Neural cell (in vitro differentiated cells): ENCODE measurements around the gene ADRB1.

ENCODE experiments used
- CTCF ChIP-seq: fragments of 450-650 bp; IDR thresholded peaks from 2 replicates; pipeline ENCODE4 v1.5.1; 2014; ENCODE audit warnings: antibody characterized with exemption, mild to moderate bottlenecking, moderate library complexity; ENCODE audit not compliant: poor library complexity, severe bottlenecking
- EP300 ChIP-seq: fragments of 450-650 bp; conservative IDR thresholded peaks from 2 replicates; pipeline ENCODE4 v1.6.1; 2014; ENCODE audit warnings: antibody characterized with exemption, mild to moderate bottlenecking, moderate library complexity; ENCODE audit not compliant: poor library complexity, severe bottlenecking
- EZH2 ChIP-seq: fragments of 200-600, 300-800 bp; shearing (Covaris generic), sonication (generic); IDR thresholded peaks from 2 replicates; pipeline ENCODE4 v1.6.1; 2014; ENCODE audit warnings: antibody characterized with exemption, low read length, borderline replicate concordance, mild to moderate bottlenecking; ENCODE audit not compliant: insufficient read depth, poor library complexity, severe bottlenecking
- MXI1 ChIP-seq: fragments of 450-650 bp; conservative IDR thresholded peaks from 2 replicates; pipeline ENCODE4 v1.6.1; 2014; ENCODE audit warnings: antibody characterized with exemption, mild to moderate bottlenecking; ENCODE audit not compliant: poor library complexity, severe bottlenecking
- POLR2AphosphoS5 ChIP-seq: IDR thresholded peaks from 2 replicates; pipeline ENCODE4 v1.6.1; 2012
- RAD21 ChIP-seq: fragments of 450-650 bp; conservative IDR thresholded peaks from 2 replicates; pipeline ENCODE4 v1.6.1; 2014; ENCODE audit warnings: antibody characterized with exemption, mild to moderate bottlenecking, moderate library complexity
- REST ChIP-seq: IDR thresholded peaks from 2 replicates; pipeline ENCODE4 v1.6.1; 2012; ENCODE audit warnings: borderline replicate concordance
- SMC3 ChIP-seq: fragments of 450-650 bp; conservative IDR thresholded peaks from 2 replicates; pipeline ENCODE4 v1.6.1; 2014; ENCODE audit warnings: antibody characterized with exemption, mild to moderate bottlenecking, moderate library complexity; ENCODE audit not compliant: poor library complexity
- TAF1 ChIP-seq: IDR thresholded peaks from 2 replicates; pipeline ENCODE4 v1.6.1; 2012; ENCODE audit warnings: low read depth

- TF ChIP-seq CTCF: no peak
- no peak for TF ChIP-seq REST
- no peak for TF ChIP-seq EZH2
- TF ChIP-seq POLR2AphosphoS5: no peak
- TF ChIP-seq EP300: no peak
- no peak for TF ChIP-seq SMC3
- no peak for TF ChIP-seq TAF1
- TF ChIP-seq RAD21: no peak
- TF ChIP-seq MXI1: no peak
Observed at GRCh38 chr10:114031073-114031972, 12.3 kb upstream of the ADRB1 start.
